ENCODE results near the gene SPATA9. TPM values are rescaled to one million over a fixed set of nuclear protein-coding genes. Genes with fewer than 3 reads are reported as not detected.

SPATA9 gene
- total and polyA plus RNA-seq, 9 of the 15 experiments (the other 6 are each of a cell fraction or from before 2014, with no cell fraction given): 0.16 to 5.5 (median 0.39) TPM; not detected in 3

DNA sequence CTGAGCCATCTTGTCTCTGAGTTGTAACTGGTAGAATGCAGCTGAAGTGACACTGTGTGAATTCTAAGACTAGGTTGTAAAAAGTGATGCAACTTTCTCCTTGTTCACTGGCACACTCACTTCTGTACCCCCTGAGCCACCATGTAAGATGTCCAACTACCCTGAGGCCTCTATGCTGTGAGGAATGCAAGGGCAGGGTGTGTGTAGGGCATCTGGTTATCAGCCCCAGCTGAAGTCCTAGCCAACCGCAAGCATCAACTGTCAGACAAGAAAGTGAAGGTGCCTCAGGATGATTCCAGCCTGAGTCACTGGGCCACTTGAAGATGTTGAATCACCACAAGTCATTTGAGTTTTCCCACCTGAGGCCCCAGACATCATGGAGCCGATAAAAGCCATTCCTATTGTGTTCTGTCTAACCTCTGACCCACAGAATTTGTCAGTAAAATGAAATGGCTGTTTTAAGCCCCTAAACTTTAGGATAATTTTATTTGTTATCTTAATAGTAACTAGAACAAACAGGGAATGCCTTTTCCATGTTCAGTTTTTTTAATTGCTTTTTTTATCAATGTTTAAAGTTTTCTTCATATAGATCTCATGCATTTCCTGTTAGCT is 29.7 kb upstream of the SPATA9 start (continued):
- TF ChIP-seq, protein P1, sequence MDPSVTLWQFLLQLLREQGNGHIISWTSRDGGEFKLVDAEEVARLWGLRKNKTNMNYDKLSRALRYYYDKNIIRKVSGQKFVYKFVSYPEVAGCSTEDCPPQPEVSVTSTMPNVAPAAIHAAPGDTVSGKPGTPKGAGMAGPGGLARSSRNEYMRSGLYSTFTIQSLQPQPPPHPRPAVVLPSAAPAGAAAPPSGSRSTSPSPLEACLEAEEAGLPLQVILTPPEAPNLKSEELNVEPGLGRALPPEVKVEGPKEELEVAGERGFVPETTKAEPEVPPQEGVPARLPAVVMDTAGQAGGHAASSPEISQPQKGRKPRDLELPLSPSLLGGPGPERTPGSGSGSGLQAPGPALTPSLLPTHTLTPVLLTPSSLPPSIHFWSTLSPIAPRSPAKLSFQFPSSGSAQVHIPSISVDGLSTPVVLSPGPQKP (CRISPR knock-in tag; IDR thresholded peaks at IDR 0.05): no peak
- TF ChIP-seq PRPF4 (IDR thresholded peaks at IDR 0.05; ENCODE audit: insufficient read depth, low read depth, low read length, poor library complexity, severe bottlenecking): no peak
- peak; percentile 89 for TF ChIP-seq ZNF76 (CRISPR knock-in tag; IDR thresholded peaks at IDR 0.05; ENCODE audit: borderline replicate concordance)
- no peak for TF ChIP-seq ZNF311 (CRISPR knock-in tag; IDR thresholded peaks at IDR 0.05)

DNA sequence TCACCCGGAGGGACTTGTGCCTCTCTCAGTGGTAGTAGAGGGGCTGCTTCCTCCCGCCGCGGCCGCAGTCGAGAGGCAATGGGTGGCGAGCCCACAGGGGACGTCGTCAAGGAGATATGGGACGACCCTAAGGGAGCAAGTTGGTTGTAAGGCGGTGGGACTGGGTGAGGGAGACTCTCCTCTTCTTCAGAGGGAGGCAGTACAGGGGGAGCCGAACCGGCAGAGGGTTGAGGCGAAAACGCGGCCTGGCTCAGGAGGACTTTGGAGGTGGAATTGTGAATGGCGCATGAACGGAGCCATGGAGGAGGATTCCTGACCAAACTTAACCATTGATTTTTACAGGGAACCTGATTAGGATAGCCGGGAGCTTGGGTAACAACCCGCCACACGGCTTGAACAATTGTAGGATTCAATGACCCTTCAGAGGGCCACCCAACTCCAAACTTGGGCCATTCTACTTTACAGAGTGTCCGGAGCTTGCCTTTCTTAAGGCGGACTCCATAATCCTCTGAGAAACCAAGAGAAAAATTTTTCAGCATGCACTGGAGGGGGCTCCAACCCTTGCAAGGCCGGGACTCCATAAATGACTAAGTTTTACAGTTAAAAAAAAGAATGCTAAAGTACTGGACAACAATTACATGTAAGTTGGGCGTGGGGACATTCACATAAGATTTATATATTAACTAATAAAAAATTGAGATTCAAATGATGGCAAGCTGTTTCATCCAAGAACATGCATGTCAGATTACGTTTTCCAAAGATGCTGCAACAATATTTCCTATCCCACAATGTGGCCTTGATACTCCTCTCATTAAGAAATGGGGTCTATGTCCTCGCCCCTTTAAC is 28.9 kb upstream of the SPATA9 start:
- FAIRE-seq (peak; percentile 65), ATAC-seq (peak; percentile 65), DNase-seq (ENCODE audit: extremely low read depth in 1 of 4, low spot score in 3 of 4) (peak; percentile 45 to 83 (median 48))
- Histone ChIP-seq H3K9ac (ENCODE audit: insufficient read depth in 1 of 2, low read depth in 2 of 2, low read length in 2 of 2) (peak overlapping the region; percentile 93 to 94), H2AFZ (ENCODE audit: low read depth, low read length) (peak overlapping the region; percentile 82), H3K79me2 (ENCODE audit: control insufficient read depth, insufficient read depth, low read length) (peaks cover 16% of the 10 kb centered on the region; the same call in 2 of the 3 replicates), H3K4me1 (replicated peaks in 1 of 2; ENCODE audit: control insufficient read depth in 2 of 2, insufficient read depth in 2 of 2, low read length in 2 of 2) (peaks cover 24 to 55% of the 10 kb centered on the region in 2 experiments), H3K9me3 (replicated peaks; ENCODE audit: control insufficient read depth, insufficient read depth, low read depth, low read length) (no peaks in the 10 kb centered on the region), H3K36me3 (ENCODE audit: control insufficient read depth, insufficient read depth, low read length) (no peaks in the 10 kb centered on the region; the same call in 2 of the 3 replicates), H3K4me3 (peak overlapping the region; percentile 51), H3K9me1 (ENCODE audit: control insufficient read depth, insufficient read depth, low read length) (no peaks in the 10 kb centered on the region), H3K4me2 (ENCODE audit: insufficient read depth, low read length) (peak overlapping the region; percentile 87), H4K20me1 (replicated peaks; ENCODE audit: control insufficient read depth, insufficient read depth, low read length) (no peaks in the 10 kb centered on the region), H3K27ac (ENCODE audit: extremely low read depth, low read depth, low read length) (peak overlapping the region; percentile 99), H3K27me3 (ENCODE audit: control insufficient read depth in 2 of 2, insufficient read depth in 2 of 2, low read length in 2 of 2) (no peaks in the 10 kb centered on the region)
- in situ Hi-C loops (cut with MboI) (no loop called here), intact Hi-C loops (cut with micrococcal nuclease) (loop anchor here (1.0 to 10.0 kb wide), 4 partner anchors 19 to 1223 kb away; partner anchors contain the start of genes LNPEP and RFESD)
- TSS peak; percentile 84 for BruUV-seq (replicated peaks)
- ChIA-PET CTCF (ENCODE audit: low intra/inter-chr PET ratio) (no interaction called here), POLR2A (interaction anchor here (0.6 to 4.9 kb wide), 12 partner anchors 12 to 55 kb away, joined by 3 to 50 read pairs (median 5); partner anchors contain the start of genes RHOBTB3 and SPATA9)
- 4% methylated on average over 27 of the region's 27 CpGs for WGBS (ENCODE audit: insufficient coverage, low coverage, missing lambda C conversion rate)
- TF ChIP-seq, protein P2, sequence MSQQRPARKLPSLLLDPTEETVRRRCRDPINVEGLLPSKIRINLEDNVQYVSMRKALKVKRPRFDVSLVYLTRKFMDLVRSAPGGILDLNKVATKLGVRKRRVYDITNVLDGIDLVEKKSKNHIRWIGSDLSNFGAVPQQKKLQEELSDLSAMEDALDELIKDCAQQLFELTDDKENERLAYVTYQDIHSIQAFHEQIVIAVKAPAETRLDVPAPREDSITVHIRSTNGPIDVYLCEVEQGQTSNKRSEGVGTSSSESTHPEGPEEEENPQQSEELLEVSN (IDR thresholded peaks at IDR 0.05; ENCODE audit: borderline replicate concordance in 1 of 2, extremely low read depth in 1 of 2, insufficient read depth in 1 of 2, insufficient read length in 1 of 2, low read depth in 1 of 2, low read length in 1 of 2, poor library complexity in 1 of 2, severe bottlenecking in 1 of 2): no peak
- TF ChIP-seq, protein P3, sequence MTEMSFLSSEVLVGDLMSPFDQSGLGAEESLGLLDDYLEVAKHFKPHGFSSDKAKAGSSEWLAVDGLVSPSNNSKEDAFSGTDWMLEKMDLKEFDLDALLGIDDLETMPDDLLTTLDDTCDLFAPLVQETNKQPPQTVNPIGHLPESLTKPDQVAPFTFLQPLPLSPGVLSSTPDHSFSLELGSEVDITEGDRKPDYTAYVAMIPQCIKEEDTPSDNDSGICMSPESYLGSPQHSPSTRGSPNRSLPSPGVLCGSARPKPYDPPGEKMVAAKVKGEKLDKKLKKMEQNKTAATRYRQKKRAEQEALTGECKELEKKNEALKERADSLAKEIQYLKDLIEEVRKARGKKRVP (CRISPR knock-in tag; IDR thresholded peaks at IDR 0.05): no peak
- TF ChIP-seq, protein P4, sequence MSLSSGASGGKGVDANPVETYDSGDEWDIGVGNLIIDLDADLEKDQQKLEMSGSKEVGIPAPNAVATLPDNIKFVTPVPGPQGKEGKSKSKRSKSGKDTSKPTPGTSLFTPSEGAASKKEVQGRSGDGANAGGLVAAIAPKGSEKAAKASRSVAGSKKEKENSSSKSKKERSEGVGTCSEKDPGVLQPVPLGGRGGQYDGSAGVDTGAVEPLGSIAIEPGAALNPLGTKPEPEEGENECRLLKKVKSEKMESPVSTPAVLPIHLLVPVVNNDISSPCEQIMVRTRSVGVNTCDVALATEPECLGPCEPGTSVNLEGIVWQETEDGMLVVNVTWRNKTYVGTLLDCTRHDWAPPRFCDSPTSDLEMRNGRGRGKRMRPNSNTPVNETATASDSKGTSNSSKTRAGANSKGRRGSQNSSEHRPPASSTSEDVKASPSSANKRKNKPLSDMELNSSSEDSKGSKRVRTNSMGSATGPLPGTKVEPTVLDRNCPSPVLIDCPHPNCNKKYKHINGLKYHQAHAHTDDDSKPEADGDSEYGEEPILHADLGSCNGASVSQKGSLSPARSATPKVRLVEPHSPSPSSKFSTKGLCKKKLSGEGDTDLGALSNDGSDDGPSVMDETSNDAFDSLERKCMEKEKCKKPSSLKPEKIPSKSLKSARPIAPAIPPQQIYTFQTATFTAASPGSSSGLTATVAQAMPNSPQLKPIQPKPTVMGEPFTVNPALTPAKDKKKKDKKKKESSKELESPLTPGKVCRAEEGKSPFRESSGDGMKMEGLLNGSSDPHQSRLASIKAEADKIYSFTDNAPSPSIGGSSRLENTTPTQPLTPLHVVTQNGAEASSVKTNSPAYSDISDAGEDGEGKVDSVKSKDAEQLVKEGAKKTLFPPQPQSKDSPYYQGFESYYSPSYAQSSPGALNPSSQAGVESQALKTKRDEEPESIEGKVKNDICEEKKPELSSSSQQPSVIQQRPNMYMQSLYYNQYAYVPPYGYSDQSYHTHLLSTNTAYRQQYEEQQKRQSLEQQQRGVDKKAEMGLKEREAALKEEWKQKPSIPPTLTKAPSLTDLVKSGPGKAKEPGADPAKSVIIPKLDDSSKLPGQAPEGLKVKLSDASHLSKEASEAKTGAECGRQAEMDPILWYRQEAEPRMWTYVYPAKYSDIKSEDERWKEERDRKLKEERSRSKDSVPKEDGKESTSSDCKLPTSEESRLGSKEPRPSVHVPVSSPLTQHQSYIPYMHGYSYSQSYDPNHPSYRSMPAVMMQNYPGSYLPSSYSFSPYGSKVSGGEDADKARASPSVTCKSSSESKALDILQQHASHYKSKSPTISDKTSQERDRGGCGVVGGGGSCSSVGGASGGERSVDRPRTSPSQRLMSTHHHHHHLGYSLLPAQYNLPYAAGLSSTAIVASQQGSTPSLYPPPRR (CRISPR knock-in tag; IDR thresholded peaks at IDR 0.05; ENCODE audit: borderline replicate concordance): no peak
- TF ChIP-seq ZNF444 (CRISPR knock-in tag; IDR thresholded peaks at IDR 0.05): no peak
